HG02943 (cell line): ENCODE results near the gene FBXW5.

Experiments
- ATAC-seq: cut with Tn5 transposase; IDR thresholded peaks from one replicate; pipeline ENCODE4 v1.9.1; 2021; ENCODE audit warnings: mild to moderate bottlenecking, low read depth, moderate library complexity; ENCODE audit not compliant: unreplicated experiment

The FBXW5 gene

GRCh38 chr9:136949817-136950655, 5.5 kb upstream of the FBXW5 start:
- ATAC-seq, result peak; percentile 57

GRCh38 chr9:136949239-136949816, 4.8 kb upstream of the FBXW5 start:
- ATAC-seq, result no peak

- ATAC-seq, result no peak
Observed at GRCh38 chr9:136947955-136948510, 3.5 kb upstream of the FBXW5 start.

- no peak for ATAC-seq
Observed at GRCh38 chr9:136947028-136947891, 2.7 kb upstream of the FBXW5 start.

- ATAC-seq, result no peak
Observed at GRCh38 chr9:136946228-136947027, 1.9 kb upstream of the FBXW5 start.

GRCh38 chr9:136945333-136946227, 1.0 kb upstream of the FBXW5 start:
- no peak for ATAC-seq

GRCh38 chr9:136944212-136944518, 373 bp downstream of the FBXW5 start:
- ATAC-seq, result peak; percentile 28

GRCh38 chr9:136943291-136944211, 987 bp downstream of the FBXW5 start:
- peak; percentile 14 for ATAC-seq

GRCh38 chr9:136942881-136943230, 1.7 kb downstream of the FBXW5 start:
- ATAC-seq, result no peak

GRCh38 chr9:136942112-136942880, 2.2 kb downstream of the FBXW5 start:
- no peak for ATAC-seq

GRCh38 chr9:136941231-136942111, 3.1 kb downstream of the FBXW5 start:
- ATAC-seq, result no peak

GRCh38 chr9:136940526-136941230, 3.9 kb downstream of the FBXW5 start:
- no peak for ATAC-seq

- ATAC-seq, result no peak
Observed at GRCh38 chr9:136939996-136940525, 4.5 kb downstream of the FBXW5 start.

- ATAC-seq, result no peak
Observed at GRCh38 chr9:136939431-136939995, 5.0 kb downstream of the FBXW5 start.
